Left forelimb (tissue), 1 donor: ENCODE data around the gene TMEM120A.

Experiments
- DNase-seq: peaks from one replicate; pipeline ENCODE4 v3.0.0-alpha.2; 2018; ENCODE audit warnings: low spot score

TMEM120A gene

GRCh38 chr7:75957021-75957736 is 37.2 kb downstream of the TMEM120A start:
- no peak for DNase-seq

- DNase-seq, result no peak
These were observed 39.0 kb downstream of the TMEM120A start for GRCh38 chr7:75955331-75955955.

GRCh38 chr7:75953931-75954330 is 40.5 kb downstream of the TMEM120A start:
- DNase-seq, result no peak

- no peak for DNase-seq
These were observed 41.0 kb downstream of the TMEM120A start for GRCh38 chr7:75953431-75953830.

- DNase-seq, result no peak
These were observed 42.9 kb downstream of the TMEM120A start for GRCh38 chr7:75951506-75951905.

GRCh38 chr7:75950111-75950681 is 44.2 kb downstream of the TMEM120A start:
- DNase-seq, result no peak

- no peak for DNase-seq
These were observed 46.2 kb downstream of the TMEM120A start for GRCh38 chr7:75948179-75948578.

- DNase-seq, result no peak
These were observed 48.1 kb downstream of the TMEM120A start for GRCh38 chr7:75946207-75946855.

- no peak for DNase-seq
These were observed 48.9 kb downstream of the TMEM120A start for GRCh38 chr7:75945297-75946168.

GRCh38 chr7:75944507-75944906 is 49.9 kb downstream of the TMEM120A start:
- no peak for DNase-seq

GRCh38 chr7:75943864-75944263 is 50.5 kb downstream of the TMEM120A start:
- no peak for DNase-seq

GRCh38 chr7:75938921-75939320 is 55.5 kb downstream of the TMEM120A start:
- DNase-seq, result no peak

GRCh38 chr7:75937958-75938786 is 56.2 kb downstream of the TMEM120A start:
- DNase-seq, result no peak
